ENCODE results near the gene CSN2. TPM values are rescaled to one million over a fixed set of nuclear protein-coding genes. Genes with fewer than 3 reads are reported as not detected.
"Not testable (repeated sequence)": the region's sequence is repeated elsewhere in the genome, so short reads cannot be mapped to it uniquely, and the experiment has no call there.

CSN2 gene
- total and polyA plus RNA-seq, 9 donors, result not detected

- no peak overlapping the region for H3K4me3 ChIP-seq
- no peak for TF ChIP-seq CTCF (IDR thresholded peaks at IDR 0.05)
- no peak for TF ChIP-seq POLR2A (IDR thresholded peaks at IDR 0.05)
- TF ChIP-seq EP300 (IDR thresholded peaks at IDR 0.05), result no peak
- no peak for DNase-seq
- H3K4me1 ChIP-seq (ENCODE audit: insufficient read depth), result no peaks in the 10 kb centered on the region
- no peak overlapping the region for H3K27ac ChIP-seq
- H3K36me3 ChIP-seq, result no peaks in the 10 kb centered on the region
- no peaks in the 10 kb centered on the region for H3K27me3 ChIP-seq
- intact Hi-C loops (cut with DNase I), result no loop called here
- no peaks in the 10 kb centered on the region for H3K9me3 ChIP-seq
- 87 to 100% (median 100%) methylated on average over 1 of the region's 1 CpG for WGBS, 3 donors
These were observed 8.3 kb downstream of the CSN2 start for GRCh38 chr4:69957209-69957608.

- intact Hi-C loops (cut with DNase I), result no loop called here
- no peak overlapping the region for H3K27ac ChIP-seq
These were observed 13.9 kb downstream of the CSN2 start for GRCh38 chr4:69951602-69952001.

GRCh38 chr4:69936566-69936965, 29.0 kb downstream of the CSN2 start:
- TF ChIP-seq POLR2A (IDR thresholded peaks at IDR 0.05) (no peak), CTCF (IDR thresholded peaks at IDR 0.05) (no peak), EP300 (IDR thresholded peaks at IDR 0.05) (no peak)
- H3K9me3 ChIP-seq, result no peaks in the 10 kb centered on the region
- intact Hi-C loops (cut with DNase I), result no loop called here
- no peaks in the 10 kb centered on the region for H3K36me3 ChIP-seq
- no peak overlapping the region for H3K27ac ChIP-seq
- no peaks in the 10 kb centered on the region for H3K4me1 ChIP-seq (ENCODE audit: insufficient read depth)
- no peak overlapping the region for H3K4me3 ChIP-seq
- no peak for DNase-seq
- no peaks in the 10 kb centered on the region for H3K27me3 ChIP-seq

More at GRCh38 chr4:69951602-69952001, 13.9 kb downstream of the CSN2 start:
- no peak for DNase-seq
- Histone ChIP-seq H3K4me3 (no peak overlapping the region), H3K4me1 (ENCODE audit: insufficient read depth) (no peaks in the 10 kb centered on the region), H3K36me3 (no peaks in the 10 kb centered on the region), H3K27me3 (no peaks in the 10 kb centered on the region), H3K9me3 (no peaks in the 10 kb centered on the region)
- 72 to 75% (median 74%) methylated on average over 3 of the region's 3 CpGs for WGBS, 3 donors
- no peak for TF ChIP-seq EP300 (IDR thresholded peaks at IDR 0.05)
- TF ChIP-seq CTCF (IDR thresholded peaks at IDR 0.05), result no peak
- no peak for TF ChIP-seq POLR2A (IDR thresholded peaks at IDR 0.05)

- no peak for TF ChIP-seq CTCF (IDR thresholded peaks at IDR 0.05)
- TF ChIP-seq POLR2A (IDR thresholded peaks at IDR 0.05), result no peak
- no peak for TF ChIP-seq EP300 (IDR thresholded peaks at IDR 0.05)
- no peak overlapping the region for H3K4me3 ChIP-seq
- WGBS, 3 donors, result 33 to 65% (median 34%) methylated on average over 4 of the region's 4 CpGs
- no peaks in the 10 kb centered on the region for H3K27me3 ChIP-seq
- H3K4me1 ChIP-seq (ENCODE audit: insufficient read depth), result no peaks in the 10 kb centered on the region
- no peak for DNase-seq
- intact Hi-C loops (cut with DNase I), result no loop called here
- H3K9me3 ChIP-seq, result no peaks in the 10 kb centered on the region
- no peaks in the 10 kb centered on the region for H3K36me3 ChIP-seq
- no peak overlapping the region for H3K27ac ChIP-seq
These were observed 31.4 kb downstream of the CSN2 start for GRCh38 chr4:69934150-69934549.

GRCh38 chr4:69930768-69931167, 34.8 kb downstream of the CSN2 start, which contains the start of gene CSN1S1:
TSS of gene CSN1S1 (plus strand) at chr4:69931068. CDS start at chr4:69932556, 1,488 bp downstream.
- Histone ChIP-seq H3K4me1 (ENCODE audit: insufficient read depth) (no peaks in the 10 kb centered on the region), H3K36me3 (no peaks in the 10 kb centered on the region), H3K4me3 (no peak within 1 kb of the TSS), H3K27me3 (no peaks in the 10 kb centered on the region), H3K27ac (no peak within 1 kb of the TSS), H3K9me3 (no peaks in the 10 kb centered on the region)
- 92 to 94% (median 92%) methylated on average over 3 of the region's 3 CpGs for WGBS, 3 donors
- no peak for DNase-seq
- TF ChIP-seq CTCF (IDR thresholded peaks at IDR 0.05) (no peak), EP300 (IDR thresholded peaks at IDR 0.05) (no peak), POLR2A (IDR thresholded peaks at IDR 0.05) (no peak)
- intact Hi-C loops (cut with DNase I), result no loop called here

GRCh38 chr4:69923782-69924410, 41.6 kb downstream of the CSN2 start:
- H3K9me3 ChIP-seq; H3K36me3 ChIP-seq; H3K4me3 ChIP-seq; DNase-seq; H3K27me3 ChIP-seq; H3K4me1 ChIP-seq (ENCODE audit: insufficient read depth); intact Hi-C loops (cut with DNase I); H3K27ac ChIP-seq: not testable (repeated sequence)
- WGBS, 3 donors, result 91 to 95% (median 94%) methylated on average over 26 to 33 of the region's 33 CpGs
